GM21723 (cell line): ENCODE results near the gene DCP2.
A peak's percentile ranks its signal among the peaks of the same experiment; 100 is the strongest.

Experiments
- ATAC-seq: cut with Tn5 transposase; IDR thresholded peaks from one replicate; pipeline ENCODE4 v1.9.1; 2021; ENCODE audit warnings: mild to moderate bottlenecking, moderate library complexity; ENCODE audit not compliant: unreplicated experiment

The DCP2 gene

GRCh38 chr5:112965733-112966306, 10.8 kb upstream of the DCP2 start:
- no peak for ATAC-seq

GRCh38 chr5:112967520-112968083, 9.0 kb upstream of the DCP2 start:
- ATAC-seq: no peak

GRCh38 chr5:112968411-112969106, 8.0 kb upstream of the DCP2 start:
- ATAC-seq: no peak

GRCh38 chr5:112971276-112971675, 5.3 kb upstream of the DCP2 start:
- ATAC-seq: no peak

GRCh38 chr5:112973036-112973435, 3.6 kb upstream of the DCP2 start:
- no peak for ATAC-seq

- no peak for ATAC-seq
These were observed 2.7 kb upstream of the DCP2 start for GRCh38 chr5:112973904-112974303.

GRCh38 chr5:112974901-112975300, 1.7 kb upstream of the DCP2 start:
- no peak for ATAC-seq

- peak; percentile 19 for ATAC-seq
These were observed 722 bp upstream of the DCP2 start for GRCh38 chr5:112975721-112976431.

GRCh38 chr5:112977440-112977861, 853 bp downstream of the DCP2 start:
- no peak for ATAC-seq

GRCh38 chr5:112978836-112979235, 2.2 kb downstream of the DCP2 start:
- ATAC-seq: no peak

- no peak for ATAC-seq
These were observed 3.1 kb downstream of the DCP2 start for GRCh38 chr5:112979723-112980122.

- no peak for ATAC-seq
These were observed 6.8 kb downstream of the DCP2 start for GRCh38 chr5:112983363-112983762.

GRCh38 chr5:112986224-112986623, 9.6 kb downstream of the DCP2 start:
- no peak for ATAC-seq

GRCh38 chr5:112995764-112996618, 19.4 kb downstream of the DCP2 start:
- ATAC-seq: peak; percentile 94

GRCh38 chr5:112996830-112997374, 20.3 kb downstream of the DCP2 start:
- no peak for ATAC-seq

GRCh38 chr5:112998296-112998695, 21.7 kb downstream of the DCP2 start:
- ATAC-seq: no peak

- ATAC-seq: no peak
These were observed 23.9 kb downstream of the DCP2 start for GRCh38 chr5:113000466-113000865.

- no peak for ATAC-seq
These were observed 25.8 kb downstream of the DCP2 start for GRCh38 chr5:113002423-113002822.

- no peak for ATAC-seq
These were observed 27.2 kb downstream of the DCP2 start for GRCh38 chr5:113003763-113004162.

- ATAC-seq: no peak
These were observed 28.9 kb downstream of the DCP2 start for GRCh38 chr5:113005454-113005853.
